Loucy (cell line): ENCODE measurements around the gene PLEKHA7.
"Not testable (repeated sequence)": the region's sequence is repeated elsewhere in the genome, so short reads cannot be mapped to it uniquely, and the experiment has no call there.

Experiments used
- H2AFZ ChIP-seq: fragments of 200-600 bp; sonication (generic); 2 replicates; pipeline ENCODE4 v1.6.0; 2016; ENCODE audit warnings: antibody characterized with exemption, mild to moderate bottlenecking, low read length, moderate library complexity
- H3F3A ChIP-seq: fragments of 200-600 bp; 2 replicates; pipeline ENCODE4 v1.6.0; 2016; ENCODE audit warnings: antibody characterized with exemption, low read depth, mild to moderate bottlenecking
- H3K27me3 ChIP-seq: fragments of 200-600 bp; sonication (generic); 2 replicates; pipeline ENCODE4 v1.6.1; 2014; ENCODE audit warnings: low read length, mild to moderate bottlenecking; ENCODE audit not compliant: insufficient read depth, poor library complexity, severe bottlenecking
- H3K36me3 ChIP-seq: fragments of 200-600 bp; sonication (generic); 2 replicates; pipeline ENCODE4 v1.6.1; 2016; ENCODE audit warnings: low read length; ENCODE audit not compliant: insufficient read depth
- H3K4me1 ChIP-seq: fragments of 200-600 bp; sonication (generic); 2 replicates; pipeline ENCODE4 v1.5.1; 2014; ENCODE audit warnings: low read length, mild to moderate bottlenecking; ENCODE audit not compliant: insufficient read depth, poor library complexity, severe bottlenecking
- H3K4me2 ChIP-seq: fragments of 200-600 bp; sonication (generic); 2 replicates; pipeline ENCODE4 v1.6.0; 2014; ENCODE audit warnings: antibody characterized with exemption, low read length, low read depth, mild to moderate bottlenecking; ENCODE audit not compliant: poor library complexity, severe bottlenecking
- H3K4me3 ChIP-seq: fragments of 200-600 bp; sonication (generic); 2 replicates; pipeline ENCODE4 v1.5.1; 2014; ENCODE audit warnings: low read length, mild to moderate bottlenecking, mixed read lengths; ENCODE audit not compliant: poor library complexity, severe bottlenecking
- H3K79me2 ChIP-seq: fragments of 200-600 bp; sonication (generic); 2 replicates; pipeline ENCODE4 v1.6.1; 2014; ENCODE audit warnings: low read length; ENCODE audit not compliant: insufficient read depth
- H3K9ac ChIP-seq: fragments of 200-600 bp; sonication (generic); 2 replicates; pipeline ENCODE4 v1.6.0; 2014; ENCODE audit warnings: mild to moderate bottlenecking, low read depth, low read length, moderate library complexity; ENCODE audit not compliant: poor library complexity, severe bottlenecking
- H3K9me2 ChIP-seq: fragments of 200-600 bp; sonication (generic); replicated peaks from 2 replicates; pipeline ENCODE4 v1.6.1; 2016; ENCODE audit warnings: low read depth, low read length, mixed read lengths
- H3K9me3 ChIP-seq: fragments of 200-600 bp; sonication (generic); 2 replicates; pipeline ENCODE4 v1.6.1; 2014; ENCODE audit warnings: mild to moderate bottlenecking, antibody characterized with exemption, low read length, low read depth; ENCODE audit not compliant: insufficient read depth
- H4K20me1 ChIP-seq: fragments of 200-600 bp; sonication (generic); 2 replicates; pipeline ENCODE4 v1.6.0; 2014; ENCODE audit warnings: antibody characterized with exemption, low read length, mild to moderate bottlenecking; ENCODE audit not compliant: insufficient read depth, poor library complexity, severe bottlenecking
- CTCF ChIP-seq: fragments of 200-600 bp; sonication (generic); conservative IDR thresholded peaks from 2 replicates; pipeline ENCODE4 v1.5.1; 2014; ENCODE audit warnings: mild to moderate bottlenecking, antibody characterized with exemption, low read length
- EZH2phosphoT487 ChIP-seq: fragments of 200-600 bp; IDR thresholded peaks from 2 replicates; pipeline ENCODE4 v1.6.1; 2018; ENCODE audit warnings: antibody characterized with exemption, mild to moderate bottlenecking, moderate library complexity, borderline replicate concordance

The PLEKHA7 gene

DNA sequence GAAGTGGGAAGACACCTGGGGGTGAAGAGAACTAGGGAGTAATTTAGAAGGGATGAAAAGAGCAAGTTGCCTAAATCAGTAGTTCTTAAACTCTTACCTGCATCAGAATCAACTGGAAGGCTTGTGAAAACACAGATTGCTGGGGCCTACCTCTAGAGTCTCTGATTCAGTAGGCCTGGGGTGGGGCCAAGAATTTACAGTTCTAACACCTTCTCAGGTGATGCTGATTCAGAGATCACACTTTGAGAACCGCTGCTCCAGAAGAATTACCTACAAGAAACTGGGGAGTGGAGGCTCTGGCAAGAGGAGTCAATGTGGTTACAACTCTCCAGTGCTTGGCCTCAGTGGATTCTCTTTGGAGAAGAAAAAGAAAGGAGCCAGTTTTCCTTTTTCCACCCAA, 147.1 kb downstream of the PLEKHA7 start:
- no peak for TF ChIP-seq CTCF
- no peak for TF ChIP-seq EZH2phosphoT487
- H3K4me1 ChIP-seq, result peaks cover 12% of the 10 kb centered on the region
- H3K4me3 ChIP-seq, result no peak overlapping the region
- H3K9me2 ChIP-seq, result no peaks in the 10 kb centered on the region
- no peak overlapping the region for H2AFZ ChIP-seq
- H3K9ac ChIP-seq, result no peak overlapping the region
- no peak overlapping the region for H3K4me2 ChIP-seq
- no peaks in the 10 kb centered on the region for H3K27me3 ChIP-seq
- H4K20me1 ChIP-seq, result no peaks in the 10 kb centered on the region
- H3F3A ChIP-seq, result no peaks in the 10 kb centered on the region
- no peaks in the 10 kb centered on the region for H3K79me2 ChIP-seq
- H3K9me3 ChIP-seq, result no peaks in the 10 kb centered on the region
- peaks cover 7% of the 10 kb centered on the region; the same call in 1 of the 2 replicates for H3K36me3 ChIP-seq

DNA sequence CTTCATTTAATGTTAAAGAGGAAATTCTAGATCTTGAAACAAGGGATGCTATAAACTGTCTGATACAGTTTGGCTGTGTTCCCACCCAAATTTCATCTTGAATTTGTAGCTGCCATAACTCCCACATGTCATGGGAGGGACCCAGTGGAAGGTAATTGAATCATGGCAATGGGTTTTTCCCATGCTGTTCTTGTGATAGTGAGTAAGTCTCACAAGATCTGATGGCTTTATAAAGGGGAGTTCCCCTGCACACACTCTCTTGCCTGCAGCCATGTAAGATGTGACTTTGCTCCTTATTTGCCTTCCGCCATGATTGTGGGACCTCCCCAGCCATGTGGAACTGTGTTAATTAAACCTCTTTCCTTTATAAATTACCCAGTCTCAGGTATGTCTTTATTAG, 149.8 kb downstream of the PLEKHA7 start:
- H3F3A ChIP-seq, H3K36me3 ChIP-seq, H3K9me2 ChIP-seq, H3K9ac ChIP-seq, H2AFZ ChIP-seq, H3K9me3 ChIP-seq, H3K4me3 ChIP-seq, H3K27me3 ChIP-seq, H3K79me2 ChIP-seq, H4K20me1 ChIP-seq, H3K4me2 ChIP-seq: not testable (repeated sequence)
- peaks cover 26% of the 10 kb centered on the region for H3K4me1 ChIP-seq

GRCh38 chr11:16863389-16863788, 150.8 kb downstream of the PLEKHA7 start:
- no peaks in the 10 kb centered on the region for H3K79me2 ChIP-seq
- H3K27me3 ChIP-seq, result no peaks in the 10 kb centered on the region
- no peaks in the 10 kb centered on the region for H3K9me2 ChIP-seq
- H3K9ac ChIP-seq, result no peak overlapping the region
- H3F3A ChIP-seq, result no peaks in the 10 kb centered on the region
- TF ChIP-seq EZH2phosphoT487, result no peak
- TF ChIP-seq CTCF, result no peak
- H3K4me3 ChIP-seq, result no peak overlapping the region
- H3K4me2 ChIP-seq, result no peak overlapping the region
- H4K20me1 ChIP-seq, result no peaks in the 10 kb centered on the region
- no peaks in the 10 kb centered on the region for H3K9me3 ChIP-seq
- H2AFZ ChIP-seq, result no peak overlapping the region
- H3K36me3 ChIP-seq, result peaks cover 1% of the 10 kb centered on the region; the same call in 1 of the 2 replicates
- H3K4me1 ChIP-seq, result peaks cover 26% of the 10 kb centered on the region

- TF ChIP-seq EZH2phosphoT487, result no peak
- Histone ChIP-seq H4K20me1 (no peaks in the 10 kb centered on the region), H3K4me2 (no peak overlapping the region), H3K4me3 (no peak overlapping the region), H2AFZ (no peak overlapping the region), H3K36me3 (no peaks in the 10 kb centered on the region; the same call in 1 of the 2 replicates), H3K79me2 (no peaks in the 10 kb centered on the region), H3F3A (no peaks in the 10 kb centered on the region), H3K27me3 (no peaks in the 10 kb centered on the region), H3K9me3 (no peaks in the 10 kb centered on the region), H3K9me2 (no peaks in the 10 kb centered on the region), H3K4me1 (peaks cover 26% of the 10 kb centered on the region), H3K9ac (no peak overlapping the region)
Observed at GRCh38 chr11:16862726-16863125, 151.5 kb downstream of the PLEKHA7 start.
